Kidney (tissue), 14 donors: Measurements from ENCODE around the gene OLFML1. TPM values are rescaled to one million over a fixed set of nuclear protein-coding genes. Genes with fewer than 3 reads are reported as not detected.

ENCODE experiments used
- DNase-seq, 5 donors: peaks; one replicate each; pipeline ENCODE4 v3.0.0-alpha.2; 2013 to 2020
- FAIRE-seq: peaks from 2 replicates; lab custom pipeline; 2012; peaks lifted over from hg19 to GRCh38; lab: Jason Lieb, UNC
- H3K27ac ChIP-seq, 2 donors: one replicate each; pipeline ENCODE4 v1.7.0; 2013; ENCODE audit warnings: low read depth in 2 of 2, low read length in 2 of 2, inconsistent platforms in 1 of 2
- H3K27me3 ChIP-seq: one replicate; pipeline ENCODE4 v1.7.1; 2013; ENCODE audit warnings: low read length, inconsistent platforms; ENCODE audit not compliant: control insufficient read depth, insufficient read depth
- H3K36me3 ChIP-seq, 3 donors: one replicate each; pipeline versions ENCODE4 v1.7.0 to v1.7.1; 2013; ENCODE audit warnings: low read length in 3 of 3, control low read depth in 1 of 3, inconsistent platforms in 1 of 3; ENCODE audit not compliant: insufficient read depth in 3 of 3, control insufficient read depth in 2 of 3
- H3K4me1 ChIP-seq, 3 donors: one replicate each; pipeline versions ENCODE4 v1.7.0 to v1.7.1; 2013; ENCODE audit warnings: low read length in 3 of 3, inconsistent platforms in 1 of 3, low read depth in 1 of 3; ENCODE audit not compliant: control insufficient read depth in 2 of 3, insufficient read depth in 2 of 3
- H3K4me3 ChIP-seq, 3 donors: one replicate each; pipeline versions ENCODE4 v1.7.0 to v1.8.1; 2013; ENCODE audit warnings: low read length in 3 of 3, control low read depth in 1 of 3, inconsistent platforms in 1 of 3
- H3K9ac ChIP-seq, 3 donors: one replicate each; pipeline versions ENCODE4 v1.7.0 to v1.7.1; 2013; ENCODE audit warnings: low read length in 3 of 3, control low read depth in 1 of 3, inconsistent platforms in 1 of 3
- H3K9me3 ChIP-seq, 3 donors: one replicate each; pipeline versions ENCODE4 v1.7.0 to v1.7.1; 2013; ENCODE audit warnings: low read length in 3 of 3, control low read depth in 1 of 3, inconsistent platforms in 1 of 3; ENCODE audit not compliant: control insufficient read depth in 2 of 3, insufficient read depth in 1 of 3
- CTCF ChIP-seq: IDR thresholded peaks from 3 replicates; pipeline ENCODE4 v1.5.1; 2012; ENCODE audit warnings: mild to moderate bottlenecking, moderate library complexity, borderline replicate concordance; ENCODE audit not compliant: insufficient read depth; ENCODE audit errors: extremely low read depth
- intact Hi-C: fragments of 100-400 bp; cut with DNase I; formaldehyde crosslinking; loops from one replicate; pipeline ENCODE4 v1.11.1; 2022
- polyA plus RNA-seq: library from polyadenylated mRNA; stranded (reverse); fragments of 350-450 nt; fragmentation: Illumina TruSeq; extraction: RNeasy Lipid Tissue Mini Kit (QIAGEN cat#74804); gene quantifications from one replicate; pipeline ENCODE4 v1.2.3, GENCODE V29; 2014; ENCODE audit warnings: low read depth, low replicate concordance; ENCODE audit not compliant: insufficient read depth
- total RNA-seq: library from RNA; stranded (reverse); fragmentation: NEBNext Ultra II Directional; extraction: Animal tissue kit (Norgen Biotek cat#: 25700); gene quantifications from one replicate; pipeline ENCODE4 v1.2.1, GENCODE V29; 2021
- donor health status: control.
- donor health status: control.
- donor health status: control.
- donor health status: control.
- donor health status: control.
- donor health status: DM: yes; HTN: yes; CAD: no.
- donor health status: Normal renal cell carcinoma (clear cell type).

OLFML1 gene
- total and polyA plus RNA-seq, 2 donors from 2014 or later = 7.6 to 8.3 TPM

DNA sequence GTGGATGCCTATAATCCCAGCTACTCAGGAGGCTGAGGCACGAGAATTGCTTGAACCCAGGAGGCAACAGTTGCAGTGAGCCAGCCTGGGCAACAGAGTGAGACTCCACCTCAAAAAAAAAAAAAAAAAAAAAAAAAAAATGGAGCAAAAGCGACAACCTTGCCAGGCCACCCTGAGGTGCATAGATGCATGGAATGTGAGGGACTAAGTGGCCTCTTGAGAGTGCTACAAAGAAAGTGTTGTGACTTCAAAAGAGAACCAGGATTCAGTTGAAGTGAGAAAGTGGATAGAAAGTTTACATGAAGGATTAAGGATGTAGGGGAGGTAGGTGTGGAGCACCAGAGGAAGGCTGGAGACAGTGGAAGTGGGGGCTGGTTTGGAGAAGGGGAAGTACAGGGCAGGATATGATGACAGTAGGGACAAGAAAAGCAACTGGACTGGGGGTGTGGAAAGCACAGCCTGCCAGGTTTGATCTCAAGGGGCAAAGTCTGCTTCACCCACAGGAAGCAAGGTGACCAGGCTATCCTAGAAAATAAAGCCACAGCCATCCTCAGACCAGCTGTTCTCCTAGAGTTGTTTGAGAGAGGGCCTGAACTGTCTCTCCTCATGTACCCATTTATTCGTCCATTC lies 36.0 kb upstream of the OLFML1 start:
- DNase-seq = no peak

GRCh38 chr11:7449841-7450214 lies 35.5 kb upstream of the OLFML1 start:
- H3K27ac ChIP-seq = no peak overlapping the region
- no peak for FAIRE-seq

More for the DNA sequence above, 36.0 kb upstream of the OLFML1 start:
- H3K27ac ChIP-seq = no peak overlapping the region
- H3K27me3 ChIP-seq = no peaks in the 10 kb centered on the region
- no peak overlapping the region for H3K4me3 ChIP-seq
- TF ChIP-seq CTCF = no peak
- H3K9ac ChIP-seq = no peak overlapping the region
- H3K36me3 ChIP-seq = no peaks in the 10 kb centered on the region
- FAIRE-seq = no peak
- no peaks in the 10 kb centered on the region for H3K9me3 ChIP-seq
- intact Hi-C loops = no loop called here
- peaks cover 0 to 7% (median 0%) of the 10 kb centered on the region in 3 donors for H3K4me1 ChIP-seq

GRCh38 chr11:7450836-7451235 lies 34.5 kb upstream of the OLFML1 start:
- no peak for DNase-seq
- H3K27me3 ChIP-seq = no peaks in the 10 kb centered on the region
- no peak overlapping the region for H3K27ac ChIP-seq
- no peak for TF ChIP-seq CTCF
- H3K4me1 ChIP-seq = peaks cover 0 to 3% (median 0%) of the 10 kb centered on the region in 3 donors
- no peaks in the 10 kb centered on the region for H3K9me3 ChIP-seq
- intact Hi-C loops = no loop called here
- H3K36me3 ChIP-seq = no peaks in the 10 kb centered on the region
- no peak for FAIRE-seq
- no peak overlapping the region for H3K4me3 ChIP-seq
- no peak overlapping the region for H3K9ac ChIP-seq

More at GRCh38 chr11:7449841-7450214, 35.5 kb upstream of the OLFML1 start:
- intact Hi-C loops = no loop called here
- TF ChIP-seq CTCF = no peak
- Histone ChIP-seq H3K4me3 (no peak overlapping the region), H3K36me3 (no peaks in the 10 kb centered on the region), H3K9me3 (no peaks in the 10 kb centered on the region), H3K4me1 (peaks cover 0 to 7% (median 0%) of the 10 kb centered on the region in 3 donors), H3K9ac (no peak overlapping the region), H3K27me3 (no peaks in the 10 kb centered on the region)
- DNase-seq = peak in 1 of 5 donors; percentile 24
